Heart right ventricle (tissue), 16 donors: Measurements from ENCODE around the gene CAST. TPM values are rescaled to one million over a fixed set of nuclear protein-coding genes. Genes with fewer than 3 reads are reported as not detected.

Experiments used
- ATAC-seq, 8 donors: fragments of 200-7000 bp; cut with Tn5 transposase; one replicate each; pipeline ENCODE4 v1.9.1; 2020; ENCODE audit warnings: mild to moderate bottlenecking in 8 of 8, moderate library complexity in 8 of 8, moderate number of reproducible peaks in 1 of 8
- DNase-seq, 2 donors: peaks; one replicate each; pipeline ENCODE4 v3.0.0-alpha.2; 2020
- H3K27ac ChIP-seq, 10 donors: fragments of 200-600 bp; sonication (generic) in 2 of 10; one replicate each; pipeline versions ENCODE4 v1.5.0 to v1.8.0; 2020 to 2022; ENCODE audit warnings: mild to moderate bottlenecking in 3 of 10
- H3K27me3 ChIP-seq, 7 donors: fragments of 200-600 bp; one replicate each; pipeline ENCODE4 v1.8.0; 2021 to 2022; ENCODE audit warnings: mild to moderate bottlenecking in 2 of 7
- H3K36me3 ChIP-seq, 9 donors: fragments of 200-600 bp; sonication (generic) in 1 of 9; one replicate each; pipeline versions ENCODE4 v1.5.0 to v1.8.0; 2020 to 2022; ENCODE audit warnings: mild to moderate bottlenecking in 2 of 9
- H3K4me1 ChIP-seq, 9 donors: fragments of 200-600 bp; sonication (generic) in 1 of 9; one replicate each; pipeline versions ENCODE4 v1.5.0 to v1.8.0; 2020 to 2022; ENCODE audit warnings: mild to moderate bottlenecking in 4 of 9
- H3K4me3 ChIP-seq, 10 donors: fragments of 200-600 bp; sonication (generic) in 2 of 10; one replicate each; pipeline versions ENCODE4 v1.5.0 to v1.8.0; 2020 to 2022; ENCODE audit warnings: mild to moderate bottlenecking in 7 of 10, moderate library complexity in 2 of 10
- H3K9me3 ChIP-seq, 11 donors: fragments of 200-600 bp in 10 of 11; sonication (generic) in 2 of 11; one replicate each; pipeline versions ENCODE4 v1.5.0 to v1.8.0; 2013 to 2022; ENCODE audit warnings: mild to moderate bottlenecking in 2 of 11, control low read depth in 1 of 11, moderate library complexity in 1 of 11
- WGBS, 2 donors: extraction: QIAGEN DNeasy Blood & Tissue Kit; methylation state at CpG; one replicate each; pipeline ENCODE4 v1.1.7; 2013; ENCODE audit warnings: inconsistent platforms in 1 of 2; 5-methylcytosine and 5-hydroxymethylcytosine counted together
- intact Hi-C, 10 donors: fragments of 100-400 bp; cut with DNase I; formaldehyde crosslinking; loops; one replicate each; pipeline versions ENCODE4 v1.11.1 to v1.14.2; 2022
- polyA plus RNA-seq, 2 donors: library from polyadenylated mRNA; stranded (reverse); fragments of 200-250 nt; gene quantifications; one replicate each; pipeline ENCODE4 v1.2.3, GENCODE V29; 2013
- total RNA-seq, 10 donors: library from RNA; stranded (reverse); fragmentation: NEBNext Ultra II Directional in 3 of 10; extraction: Animal tissue kit (Norgen Biotek cat#: 25700) in 3 of 10; gene quantifications; one replicate each; pipeline versions ENCODE4 v1.2.1 to v1.2.4, GENCODE V29; 2021 to 2023
- TF ChIP-seq, protein P1 (sequence below), 9 donors: fragments of 200-600 bp; sonication (generic) in 2 of 9; IDR thresholded peaks; one replicate each; pipeline versions ENCODE4 v1.5.0 to v1.8.0; 2021 to 2022; ENCODE audit warnings: antibody characterized with exemption in 9 of 9, mild to moderate bottlenecking in 5 of 9, moderate library complexity in 1 of 9
- donor health status: Arrhythmogenic right ventricular cardiomyopathy.
- donor health status: ischemic (EF 13 %, LVEDD 7.1; RV severe dilation, severe dysfunction).
- donor health status: healthy with polysubstance abuse.
- donor health status: DM: no; HTN: yes; CAD: no.
- donor health status: DM: no; HTN: no; CAD: no.
- donor health status: ischemic (EF 25% LVEDD 6.9; RV normal size, moderate dysfunction).
- donor health status: ischemic (EF 25% LVEDD 5.7; RV mildly dilated, moderate dysfunction).
- donor health status: healthy.
- donor health status: DM: yes; HTN: yes; CAD: no.
- donor health status: Ischemic cardiomyopathy.
- donor health status: ischemic (EF 35%, LVEDD 5.7; RV mildly dilated, moderate dysfunction).
- donor health status: nonischemic (EF 11% LVEDD 7.7; RV severe dilation, severe dysfunction).
- donor health status: DM: yes; HTN: yes; CAD: no.
- donor health status: PGD.
- donor health status: ischemic (EF 29% LVEDD 5.4; RV normal size, mild dysfunction).
- donor health status: nonischemic (EF 23%, LVEDD 6.1; RV moderate dilation, normal function).

The CAST gene
- total and polyA plus RNA-seq, 12 donors: 174 to 783 (median 488) TPM

DNA sequence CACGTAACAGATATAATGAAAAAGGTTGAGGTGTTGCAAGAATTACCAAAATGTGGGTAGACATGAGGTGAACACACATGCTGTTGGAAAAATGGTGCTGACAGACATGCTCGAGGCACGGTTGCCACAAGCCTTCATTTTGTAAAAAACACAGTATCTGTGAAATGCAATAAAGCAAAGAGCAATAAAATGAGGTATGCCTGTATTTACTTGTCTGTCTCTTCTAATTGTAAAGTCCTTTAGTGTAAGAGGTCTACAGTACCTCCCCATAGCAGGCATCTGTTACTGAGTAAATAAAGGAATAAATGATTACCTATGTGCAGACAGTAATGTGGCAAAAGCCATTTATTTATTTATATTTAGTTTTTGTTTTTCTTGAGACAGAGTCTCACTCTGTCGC is 3.0 kb upstream of the CAST start:
- no peak overlapping the region for H3K27ac ChIP-seq
- no peak overlapping the region for H3K4me3 ChIP-seq
- no peak for ATAC-seq
- DNase-seq: no peak
- WGBS, 2 donors: 91 to 95% methylated on average over 4 of the region's 4 CpGs
- H3K4me1 ChIP-seq: peaks cover 0 to 57% (median 22%) of the 10 kb centered on the region in 9 donors
- TF ChIP-seq, protein P1, sequence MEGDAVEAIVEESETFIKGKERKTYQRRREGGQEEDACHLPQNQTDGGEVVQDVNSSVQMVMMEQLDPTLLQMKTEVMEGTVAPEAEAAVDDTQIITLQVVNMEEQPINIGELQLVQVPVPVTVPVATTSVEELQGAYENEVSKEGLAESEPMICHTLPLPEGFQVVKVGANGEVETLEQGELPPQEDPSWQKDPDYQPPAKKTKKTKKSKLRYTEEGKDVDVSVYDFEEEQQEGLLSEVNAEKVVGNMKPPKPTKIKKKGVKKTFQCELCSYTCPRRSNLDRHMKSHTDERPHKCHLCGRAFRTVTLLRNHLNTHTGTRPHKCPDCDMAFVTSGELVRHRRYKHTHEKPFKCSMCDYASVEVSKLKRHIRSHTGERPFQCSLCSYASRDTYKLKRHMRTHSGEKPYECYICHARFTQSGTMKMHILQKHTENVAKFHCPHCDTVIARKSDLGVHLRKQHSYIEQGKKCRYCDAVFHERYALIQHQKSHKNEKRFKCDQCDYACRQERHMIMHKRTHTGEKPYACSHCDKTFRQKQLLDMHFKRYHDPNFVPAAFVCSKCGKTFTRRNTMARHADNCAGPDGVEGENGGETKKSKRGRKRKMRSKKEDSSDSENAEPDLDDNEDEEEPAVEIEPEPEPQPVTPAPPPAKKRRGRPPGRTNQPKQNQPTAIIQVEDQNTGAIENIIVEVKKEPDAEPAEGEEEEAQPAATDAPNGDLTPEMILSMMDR (IDR thresholded peaks at IDR 0.05): no peak
- intact Hi-C loops: loop anchor here in 1 of 10 donors (5.0 kb wide), 1 partner anchor 42 kb away; no protein-coding TSS in a partner anchor
- no peaks in the 10 kb centered on the region for H3K36me3 ChIP-seq
- H3K27me3 ChIP-seq: no peaks in the 10 kb centered on the region
- H3K9me3 ChIP-seq: no peaks in the 10 kb centered on the region

DNA sequence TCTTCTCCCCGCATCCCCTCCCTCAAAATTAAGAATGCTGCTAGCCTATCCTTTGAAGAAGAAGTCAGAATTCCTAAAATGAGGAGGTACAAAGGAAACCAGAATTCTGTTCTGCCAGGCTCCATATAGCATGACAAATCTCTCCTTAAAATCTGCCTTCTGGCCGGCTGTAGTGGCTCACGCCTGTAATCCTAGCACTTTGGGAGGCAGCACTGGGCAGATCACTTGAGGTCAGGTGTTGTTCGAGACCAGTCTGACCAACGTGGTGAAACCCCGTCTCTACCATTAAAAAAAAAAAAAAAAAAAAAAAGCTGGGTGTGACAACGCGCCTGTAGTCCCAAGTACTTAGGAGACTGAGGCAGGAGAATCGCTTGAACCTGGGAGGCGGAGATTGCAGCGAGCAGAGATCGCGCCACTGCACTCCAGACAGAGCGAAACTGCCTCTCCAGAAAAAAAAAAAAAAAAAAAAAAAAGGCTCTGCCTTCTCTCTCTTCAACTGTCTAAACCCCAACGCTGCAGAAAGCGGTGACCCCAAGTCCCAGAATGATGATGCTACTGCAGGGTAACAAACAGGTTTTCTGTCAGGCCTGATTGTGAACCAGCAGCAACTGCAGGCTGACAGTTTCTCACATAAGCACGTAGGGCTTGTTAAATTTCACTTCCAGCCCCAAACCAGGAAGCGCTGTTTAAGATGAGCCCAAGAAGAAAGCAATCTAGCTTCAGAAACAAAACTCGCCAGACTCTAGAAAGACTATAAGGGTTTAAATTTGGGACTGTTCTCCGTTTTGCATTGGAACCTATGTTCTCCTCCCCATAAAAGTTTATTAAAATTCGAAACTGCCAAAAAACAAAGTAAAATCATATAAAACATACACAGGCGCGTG is 963 bp upstream of the CAST start:
- H3K27ac ChIP-seq: peak overlapping the region; percentile 82 to 100 (median 98)
- no peaks in the 10 kb centered on the region for H3K27me3 ChIP-seq
- peak overlapping the region; percentile 72 to 98 (median 94) for H3K4me3 ChIP-seq
- H3K9me3 ChIP-seq: no peaks in the 10 kb centered on the region
- DNase-seq: peak; percentile 19 to 20
- TF ChIP-seq, protein P1 (IDR thresholded peaks at IDR 0.05): no peak
- WGBS, 2 donors: 9 to 12% methylated on average over 23 of the region's 23 CpGs
- H3K36me3 ChIP-seq: no peaks in the 10 kb centered on the region
- intact Hi-C loops: loop anchor here in 6 of 10 donors (1.0 to 10.0 kb wide), 7 partner anchors 34 to 84 kb away; no protein-coding TSS in a partner anchor
- peaks cover 0 to 50% (median 26%) of the 10 kb centered on the region in 9 donors for H3K4me1 ChIP-seq
- ATAC-seq: peak in 2 of 8 donors; percentile 4 to 26

DNA sequence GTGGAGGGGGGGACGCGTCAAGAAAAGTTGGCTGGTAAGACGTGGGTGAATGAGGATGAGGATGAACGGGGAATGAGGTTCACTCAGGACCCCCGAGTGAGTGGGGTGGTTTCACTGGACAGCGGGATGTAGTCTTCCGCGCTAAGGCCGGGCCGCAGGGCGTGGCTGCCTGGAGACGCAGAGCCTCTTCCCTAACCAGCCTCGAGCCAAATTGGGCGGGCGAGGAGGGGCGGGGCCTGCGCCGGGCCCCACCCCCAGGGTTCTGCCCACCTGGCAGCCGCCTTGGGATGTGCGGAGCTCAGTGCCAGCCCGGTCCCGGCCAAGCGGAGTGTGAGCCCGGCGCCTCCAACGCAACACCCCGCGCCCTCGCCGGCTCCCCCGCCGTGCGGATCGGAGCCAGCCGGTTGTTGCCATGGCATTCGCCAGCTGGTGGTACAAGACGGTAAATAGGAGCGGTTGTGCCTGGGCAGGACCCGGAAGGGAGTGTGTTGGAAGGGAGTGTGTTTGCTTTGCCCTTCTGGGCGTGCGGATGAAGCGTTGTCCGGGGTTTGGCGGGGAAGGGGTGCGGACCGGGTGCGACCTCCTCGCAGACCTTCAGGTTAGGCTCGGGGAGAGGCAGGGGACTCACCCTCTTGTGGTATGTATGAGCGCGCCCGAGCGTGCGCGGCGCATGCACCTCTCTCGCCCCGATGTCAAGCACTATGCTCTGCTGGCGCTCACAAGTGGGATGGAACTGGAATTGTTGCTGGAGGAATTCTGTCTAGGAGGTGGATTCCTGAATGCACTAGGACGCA is 746 bp downstream of the CAST start:
- H3K27me3 ChIP-seq: no peaks in the 10 kb centered on the region
- H3K4me1 ChIP-seq: peaks cover 0 to 45% (median 27%) of the 10 kb centered on the region in 9 donors
- intact Hi-C loops: loop anchor here in 6 of 10 donors (2.0 to 10.0 kb wide), 6 partner anchors 36 to 804 kb away; no protein-coding TSS in a partner anchor
- ATAC-seq (peak; percentile 92 to 97 (median 94)), DNase-seq (peak; percentile 90 to 94)
- H3K9me3 ChIP-seq: no peaks in the 10 kb centered on the region
- H3K27ac ChIP-seq: peak overlapping the region; percentile 82 to 100 (median 98)
- H3K4me3 ChIP-seq: peak overlapping the region; percentile 72 to 98 (median 94)
- WGBS, 2 donors: 0% methylated on average over 60 of the region's 60 CpGs
- TF ChIP-seq, protein P1 (IDR thresholded peaks at IDR 0.05): peak in 1 of 9 donors; percentile 10
- H3K36me3 ChIP-seq: no peaks in the 10 kb centered on the region

DNA sequence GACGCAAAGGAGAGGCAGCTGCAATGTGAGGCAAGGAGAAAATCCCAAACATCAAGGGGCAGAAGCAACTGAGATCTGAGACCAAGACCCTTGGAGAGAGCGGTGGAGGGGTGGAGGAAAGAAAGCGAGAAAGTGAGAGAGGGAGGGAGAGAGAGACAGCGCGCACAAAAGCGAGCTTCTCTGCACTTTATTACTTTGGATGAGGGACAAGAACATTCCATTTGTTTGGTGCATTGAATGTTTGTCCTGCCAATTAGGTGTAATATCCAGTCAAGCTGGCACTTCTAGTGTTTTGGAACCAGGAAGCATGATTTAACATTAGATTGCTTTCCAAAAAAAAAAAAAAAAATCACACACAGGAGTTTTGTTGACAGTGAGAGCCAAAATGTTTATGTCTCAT is 1.4 kb downstream of the CAST start:
- Histone ChIP-seq H3K36me3 (no peaks in the 10 kb centered on the region), H3K27me3 (no peaks in the 10 kb centered on the region), H3K4me1 (peaks cover 0 to 51% (median 31%) of the 10 kb centered on the region in 9 donors), H3K4me3 (peak overlapping the region in 9 of 10 donors; percentile 72 to 98 (median 94)), H3K27ac (peak overlapping the region in 8 of 10 donors; percentile 97 to 100 (median 98)), H3K9me3 (no peaks in the 10 kb centered on the region)
- intact Hi-C loops: loop anchor here in 6 of 10 donors (2.0 to 10.0 kb wide), 6 partner anchors 36 to 805 kb away; no protein-coding TSS in a partner anchor
- TF ChIP-seq, protein P1 (IDR thresholded peaks at IDR 0.05): no peak
- ATAC-seq: no peak
- WGBS, 2 donors: 52 to 58% methylated on average over 6 of the region's 6 CpGs
- DNase-seq: no peak
